ENCODE results near the gene GAGE12G. TPM values are rescaled to one million over a fixed set of nuclear protein-coding genes. Genes with fewer than 3 reads are reported as not detected.

Gene GAGE12G
- not detected in 2 replicates for total RNA-seq

DNA sequence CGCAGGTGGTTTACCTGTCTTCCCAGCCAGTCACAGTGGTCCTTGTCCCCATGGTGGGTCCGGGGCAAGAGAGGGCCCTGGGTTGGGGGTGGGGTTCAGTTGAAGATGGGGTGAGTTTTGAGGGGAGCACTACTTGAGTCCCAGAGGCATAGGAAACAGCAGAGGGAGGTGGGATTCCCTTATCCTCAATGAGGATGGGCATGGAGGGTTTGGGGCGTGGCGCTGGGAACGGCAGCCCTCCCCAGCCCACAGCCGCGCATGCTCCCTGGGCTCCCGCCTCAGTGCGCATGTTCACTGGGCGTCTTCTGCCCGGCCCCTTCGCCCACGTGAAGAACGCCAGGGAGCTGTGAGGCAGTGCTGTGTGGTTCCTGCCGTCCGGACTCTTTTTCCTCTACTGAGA lies at the start of gene GAGE12G:
TSS of gene GAGE12G (plus strand) at position 301 of the 400 bp plus-strand sequence. CDS start 1,155 bp downstream, outside the sequence.

GRCh38 chrX:49531877-49532276 lies 38.3 kb upstream of the GAGE12G start, which contains the start of gene GAGE12C:
Gene GAGE12C, plus strand, starts transcription at chrX:49532177. Its CDS starts 1,155 bp downstream, at chrX:49533332.

DNA sequence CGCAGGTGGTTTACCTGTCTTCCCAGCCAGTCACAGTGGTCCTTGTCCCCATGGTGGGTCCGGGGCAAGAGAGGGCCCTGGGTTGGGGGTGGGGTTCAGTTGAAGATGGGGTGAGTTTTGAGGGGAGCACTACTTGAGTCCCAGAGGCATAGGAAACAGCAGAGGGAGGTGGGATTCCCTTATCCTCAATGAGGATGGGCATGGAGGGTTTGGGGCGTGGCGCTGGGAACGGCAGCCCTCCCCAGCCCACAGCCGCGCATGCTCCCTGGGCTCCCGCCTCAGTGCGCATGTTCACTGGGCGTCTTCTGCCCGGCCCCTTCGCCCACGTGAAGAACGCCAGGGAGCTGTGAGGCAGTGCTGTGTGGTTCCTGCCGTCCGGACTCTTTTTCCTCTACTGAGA lies 28.8 kb upstream of the GAGE12G start, which contains the start of gene GAGE12D:
TSS of gene GAGE12D (plus strand) at position 301 of the 400 bp plus-strand sequence. CDS start 1,155 bp downstream, outside the sequence.

DNA sequence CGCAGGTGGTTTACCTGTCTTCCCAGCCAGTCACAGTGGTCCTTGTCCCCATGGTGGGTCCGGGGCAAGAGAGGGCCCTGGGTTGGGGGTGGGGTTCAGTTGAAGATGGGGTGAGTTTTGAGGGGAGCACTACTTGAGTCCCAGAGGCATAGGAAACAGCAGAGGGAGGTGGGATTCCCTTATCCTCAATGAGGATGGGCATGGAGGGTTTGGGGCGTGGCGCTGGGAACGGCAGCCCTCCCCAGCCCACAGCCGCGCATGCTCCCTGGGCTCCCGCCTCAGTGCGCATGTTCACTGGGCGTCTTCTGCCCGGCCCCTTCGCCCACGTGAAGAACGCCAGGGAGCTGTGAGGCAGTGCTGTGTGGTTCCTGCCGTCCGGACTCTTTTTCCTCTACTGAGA lies 19.2 kb upstream of the GAGE12G start, which contains the start of gene GAGE12E:
TSS of gene GAGE12E (plus strand) at position 301 of the 400 bp plus-strand sequence. CDS start 1,155 bp downstream, outside the sequence.

GRCh38 chrX:49560542-49560941 lies 9.7 kb upstream of the GAGE12G start, which contains the start of gene GAGE12F:
Gene GAGE12F, plus strand, starts transcription at chrX:49560842. Its CDS starts 1,155 bp downstream, at chrX:49561997.

DNA sequence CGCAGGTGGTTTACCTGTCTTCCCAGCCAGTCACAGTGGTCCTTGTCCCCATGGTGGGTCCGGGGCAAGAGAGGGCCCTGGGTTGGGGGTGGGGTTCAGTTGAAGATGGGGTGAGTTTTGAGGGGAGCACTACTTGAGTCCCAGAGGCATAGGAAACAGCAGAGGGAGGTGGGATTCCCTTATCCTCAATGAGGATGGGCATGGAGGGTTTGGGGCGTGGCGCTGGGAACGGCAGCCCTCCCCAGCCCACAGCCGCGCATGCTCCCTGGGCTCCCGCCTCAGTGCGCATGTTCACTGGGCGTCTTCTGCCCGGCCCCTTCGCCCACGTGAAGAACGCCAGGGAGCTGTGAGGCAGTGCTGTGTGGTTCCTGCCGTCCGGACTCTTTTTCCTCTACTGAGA lies 9.4 kb downstream of the GAGE12G start, which contains the start of gene GAGE12H:
TSS of gene GAGE12H (plus strand) at position 301 of the 400 bp plus-strand sequence. CDS start 1,155 bp downstream, outside the sequence.

DNA sequence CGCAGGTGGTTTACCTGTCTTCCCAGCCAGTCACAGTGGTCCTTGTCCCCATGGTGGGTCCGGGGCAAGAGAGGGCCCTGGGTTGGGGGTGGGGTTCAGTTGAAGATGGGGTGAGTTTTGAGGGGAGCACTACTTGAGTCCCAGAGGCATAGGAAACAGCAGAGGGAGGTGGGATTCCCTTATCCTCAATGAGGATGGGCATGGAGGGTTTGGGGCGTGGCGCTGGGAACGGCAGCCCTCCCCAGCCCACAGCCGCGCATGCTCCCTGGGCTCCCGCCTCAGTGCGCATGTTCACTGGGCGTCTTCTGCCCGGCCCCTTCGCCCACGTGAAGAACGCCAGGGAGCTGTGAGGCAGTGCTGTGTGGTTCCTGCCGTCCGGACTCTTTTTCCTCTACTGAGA lies 19.0 kb downstream of the GAGE12G start, which contains the start of gene GAGE2A:
TSS of gene GAGE2A (plus strand) at position 301 of the 400 bp plus-strand sequence. CDS start 1,155 bp downstream, outside the sequence.

GRCh38 chrX:49598720-49599119 lies 28.5 kb downstream of the GAGE12G start, which contains the start of gene GAGE1:
Gene GAGE1, plus strand, starts transcription at chrX:49599020. Its CDS starts 1,155 bp downstream, at chrX:49600175.

Other genes starting within 250 kb of the GAGE12G start
- not detected in 2 replicates for gene GAGE12J, start 248.4 kb upstream of the GAGE12G start, total RNA-seq
- not detected in 2 replicates for gene GAGE13, start 238.8 kb upstream of the GAGE12G start, total RNA-seq
- not detected in 2 replicates for gene GAGE12C, start 38.2 kb upstream of the GAGE12G start, total RNA-seq
- not detected in 2 replicates for gene GAGE12D, start 28.7 kb upstream of the GAGE12G start, total RNA-seq
- gene GAGE12E, start 19.1 kb upstream of the GAGE12G start, total RNA-seq = not detected in 2 replicates
- gene GAGE12F, start 9.6 kb upstream of the GAGE12G start, total RNA-seq = not detected in 2 replicates
- not detected in 2 replicates for gene GAGE12H, start 9.5 kb downstream of the GAGE12G start, total RNA-seq
- gene GAGE2A, start 19.1 kb downstream of the GAGE12G start, total RNA-seq = not detected in 2 replicates
- not detected in 2 replicates for gene GAGE1, start 28.6 kb downstream of the GAGE12G start, total RNA-seq
- not detected in 2 replicates for gene PAGE1, start 125.6 kb downstream of the GAGE12G start, total RNA-seq

All from nasal cavity respiratory epithelium epithelial cell of viscerocranial mucosa (primary cell).